Suprapubic skin (tissue), 4 donors: Measurements from ENCODE around the gene LPAR1.

Source experiments
- CTCF ChIP-seq, 2 donors: fragments of 200-600 bp in 1 of 2; fragments of 450-650 bp in 1 of 2; sonication (generic) in 1 of 2; IDR thresholded peaks; one replicate each; pipeline ENCODE4 v1.5.1; 2016 to 2019; ENCODE audit warnings: antibody characterized with exemption in 2 of 2, mild to moderate bottlenecking in 1 of 2, moderate library complexity in 1 of 2
- POLR2A ChIP-seq, 2 donors: fragments of 450-650 bp; IDR thresholded peaks; one replicate each; pipeline ENCODE4 v1.6.1; 2017; ENCODE audit warnings: antibody characterized with exemption in 2 of 2, mild to moderate bottlenecking in 2 of 2, moderate library complexity in 2 of 2
- POLR2AphosphoS5 ChIP-seq, 3 donors: sonication (generic); formaldehyde crosslinking; IDR thresholded peaks; one replicate each; pipeline ENCODE4 v1.6.1; 2017; ENCODE audit warnings: antibody characterized with exemption in 3 of 3

DNA sequence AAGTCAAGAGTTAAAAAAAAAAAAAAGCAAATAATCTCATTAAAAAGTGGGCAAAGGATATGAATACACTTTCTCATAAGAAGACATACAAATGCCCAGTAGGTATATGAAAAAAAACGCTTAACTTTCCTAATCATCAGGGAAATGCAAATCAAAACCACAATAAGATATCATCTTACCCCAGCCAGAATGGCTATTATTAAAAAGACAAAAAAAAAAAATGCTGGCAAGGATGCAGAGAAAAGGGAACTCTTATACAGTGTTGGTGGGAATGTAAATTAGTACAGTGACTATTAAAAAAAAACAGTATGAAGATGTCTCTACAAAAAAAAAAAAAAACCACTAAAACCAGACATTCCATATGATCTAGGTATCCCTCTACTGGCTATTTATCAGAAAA lies 79.4 kb downstream of the LPAR1 start:
- TF ChIP-seq CTCF (IDR thresholded peaks at IDR 0.05), result no peak
- no peak for TF ChIP-seq POLR2A (IDR thresholded peaks at IDR 0.05)
- no peak for TF ChIP-seq POLR2AphosphoS5 (IDR thresholded peaks at IDR 0.05)
